ENCODE measurements around the gene RAD51B.

DNA sequence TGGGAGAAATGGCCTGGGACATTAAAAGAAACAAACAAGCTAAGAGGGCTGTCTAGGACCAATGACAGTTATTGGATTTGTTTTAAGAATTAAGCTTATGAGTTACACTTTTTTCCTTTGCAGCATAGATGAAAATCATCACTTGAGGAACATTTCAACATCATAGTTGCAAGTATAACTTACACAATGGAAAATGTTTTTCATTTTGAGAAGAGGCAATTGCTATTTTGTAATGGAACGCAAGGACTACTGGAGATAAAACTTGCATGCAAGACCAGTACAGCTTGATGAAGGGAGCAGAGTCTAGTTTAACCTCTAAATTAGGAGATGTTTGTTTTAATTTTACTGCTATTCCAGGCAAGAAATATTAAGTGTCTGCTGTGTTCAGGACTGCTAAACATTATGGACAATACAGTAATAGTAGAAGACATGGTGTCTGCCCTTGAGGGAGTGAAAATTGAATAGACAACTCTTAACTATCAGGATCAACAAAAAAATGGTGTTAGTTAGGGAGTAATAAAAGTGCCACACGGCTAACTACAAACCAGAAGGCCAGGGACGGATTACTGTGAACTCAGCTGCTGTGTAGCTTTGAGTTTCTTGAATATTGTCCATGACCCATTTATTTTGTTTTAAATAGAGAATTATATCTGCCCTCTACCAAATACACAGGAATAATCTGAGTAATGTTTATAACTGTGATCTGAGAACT, 374.5 kb downstream of the RAD51B start:
- TF ChIP-seq, protein P1, sequence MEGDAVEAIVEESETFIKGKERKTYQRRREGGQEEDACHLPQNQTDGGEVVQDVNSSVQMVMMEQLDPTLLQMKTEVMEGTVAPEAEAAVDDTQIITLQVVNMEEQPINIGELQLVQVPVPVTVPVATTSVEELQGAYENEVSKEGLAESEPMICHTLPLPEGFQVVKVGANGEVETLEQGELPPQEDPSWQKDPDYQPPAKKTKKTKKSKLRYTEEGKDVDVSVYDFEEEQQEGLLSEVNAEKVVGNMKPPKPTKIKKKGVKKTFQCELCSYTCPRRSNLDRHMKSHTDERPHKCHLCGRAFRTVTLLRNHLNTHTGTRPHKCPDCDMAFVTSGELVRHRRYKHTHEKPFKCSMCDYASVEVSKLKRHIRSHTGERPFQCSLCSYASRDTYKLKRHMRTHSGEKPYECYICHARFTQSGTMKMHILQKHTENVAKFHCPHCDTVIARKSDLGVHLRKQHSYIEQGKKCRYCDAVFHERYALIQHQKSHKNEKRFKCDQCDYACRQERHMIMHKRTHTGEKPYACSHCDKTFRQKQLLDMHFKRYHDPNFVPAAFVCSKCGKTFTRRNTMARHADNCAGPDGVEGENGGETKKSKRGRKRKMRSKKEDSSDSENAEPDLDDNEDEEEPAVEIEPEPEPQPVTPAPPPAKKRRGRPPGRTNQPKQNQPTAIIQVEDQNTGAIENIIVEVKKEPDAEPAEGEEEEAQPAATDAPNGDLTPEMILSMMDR (IDR thresholded peaks at IDR 0.05) = no peak
- TF ChIP-seq POLR2A (IDR thresholded peaks at IDR 0.05) (no peak), POLR2AphosphoS5 (IDR thresholded peaks at IDR 0.05) (peak; percentile 82 to 92 (median 88)), EP300 (IDR thresholded peaks at IDR 0.05) (peak; percentile 51 to 80 (median 80))
